GM12878 (cell line): Measurements from ENCODE around the gene CCSER2. TPM values are rescaled to one million over a fixed set of nuclear protein-coding genes. Genes with fewer than 3 reads are reported as not detected.

Experiments
- ATAC-seq: fragments of 200-7000 bp; cut with Tn5 transposase; 3 replicates; pipeline ENCODE4 v1.9.1; 2020; ENCODE audit warnings: mild to moderate bottlenecking, moderate library complexity
- BruUV-seq: library from RNA; stranded (reverse); fragments of 400-500 nt; replicated peaks from 2 replicates; lab custom pipeline; 2021; lab: Mats Ljungman, UMichigan
- CTCF ChIA-PET: fragments of 300-600 bp; sonication (Branson Sonifier 250); formaldehyde crosslinking; extraction: SDS; loops from one replicate; lab custom pipeline; 2021; ENCODE audit warnings: inconsistent platforms; lab: Yijun Ruan, JAX
- POLR2A ChIA-PET: fragments of 350-600 bp; formaldehyde crosslinking; extraction: SDS; loops from one replicate; lab custom pipeline; 2021; ENCODE audit warnings: inconsistent platforms; lab: Charles Lee
- RAD21 ChIA-PET: fragments of 300-600 bp; sonication (Branson Sonifier 250); formaldehyde crosslinking; loops from one replicate; lab custom pipeline; 2023; ENCODE audit warnings: antibody characterized with exemption; ENCODE audit not compliant: unreplicated experiment; lab: Charles Lee
- SMC1A ChIA-PET: fragments of 300-600 bp; sonication (Branson Sonifier 250); formaldehyde crosslinking; loops from one replicate; lab custom pipeline; 2023; ENCODE audit not compliant: unreplicated experiment, uncharacterized antibody; lab: Charles Lee
- DNase-seq: peaks from one replicate; pipeline ENCODE4 v3.0.0-alpha.2; 2011; ENCODE audit warnings: low read depth, low spot score
- FAIRE-seq: peaks from 3 replicates; lab custom pipeline; 2011; peaks lifted over from hg19 to GRCh38; lab: Jason Lieb, UNC
- H2AFZ ChIP-seq: 2 replicates; pipeline ENCODE4 v1.6.0; 2011; ENCODE audit warnings: low read depth, low read length, control low read depth; ENCODE audit not compliant: control insufficient read depth
- H3K27ac ChIP-seq: 2 replicates; pipeline ENCODE4 v1.5.1; 2011; ENCODE audit warnings: control low read depth; ENCODE audit not compliant: control insufficient read depth, insufficient read depth
- H3K27me3 ChIP-seq, 2 experiments: replicated peaks in 1 of 2; 2 replicates each; pipeline versions ENCODE4 v1.6.0 to v1.6.1; 2011; ENCODE audit warnings: low read length in 1 of 2; ENCODE audit not compliant: control insufficient read depth in 2 of 2, insufficient read depth in 2 of 2
- H3K36me3 ChIP-seq, 2 experiments: 2 replicates each; pipeline ENCODE4 v1.5.1; 2011; ENCODE audit warnings: low read length in 1 of 2; ENCODE audit not compliant: control insufficient read depth in 2 of 2, insufficient read depth in 2 of 2
- H3K4me1 ChIP-seq: 2 replicates; pipeline ENCODE4 v1.6.1; 2011; ENCODE audit warnings: mild to moderate bottlenecking, low read length, moderate library complexity, mixed read lengths; ENCODE audit not compliant: control insufficient read depth, insufficient read depth
- H3K4me2 ChIP-seq: 2 replicates; pipeline ENCODE4 v1.6.0; 2011; ENCODE audit warnings: control low read depth; ENCODE audit not compliant: control insufficient read depth, insufficient read depth
- H3K4me3 ChIP-seq: fragments of 200-600 bp; sonication (generic); 2 replicates; pipeline ENCODE4 v1.5.1; 2016
- H3K79me2 ChIP-seq: 2 replicates; pipeline ENCODE4 v1.6.0; 2011; ENCODE audit warnings: low read length; ENCODE audit not compliant: control insufficient read depth, insufficient read depth
- H3K9ac ChIP-seq: 2 replicates; pipeline ENCODE4 v1.8.0; 2011; ENCODE audit warnings: low read length, control low read depth, mixed read lengths; ENCODE audit not compliant: control insufficient read depth, insufficient read depth
- H3K9me3 ChIP-seq: replicated peaks from 3 replicates; pipeline ENCODE4 v1.5.1; 2011; ENCODE audit warnings: mild to moderate bottlenecking, low read length; ENCODE audit not compliant: control insufficient read depth, insufficient read depth
- H4K20me1 ChIP-seq: 2 replicates; pipeline ENCODE4 v1.6.0; 2011; ENCODE audit not compliant: control insufficient read depth, insufficient read depth
- BCLAF1 ChIP-seq: fragments of 450-650 bp; IDR thresholded peaks from 2 replicates; pipeline ENCODE4 v1.6.1; 2017; ENCODE audit warnings: antibody characterized with exemption, mild to moderate bottlenecking, moderate library complexity
- EGR1 ChIP-seq, 2 experiments: IDR thresholded peaks; 1 replicate in 1 of 2; 2 replicates in 1 of 2; pipeline ENCODE4 v1.6.1; 2011 to 2012; ENCODE audit warnings: low read depth in 2 of 2, low read length in 2 of 2, borderline replicate concordance in 1 of 2, mild to moderate bottlenecking in 1 of 2, moderate library complexity in 1 of 2
- WGBS: methylation state at CpG from one replicate; pipeline ENCODE4 v1.1.6; 2016; ENCODE audit warnings: low lambda C conversion rate; ENCODE audit not compliant: insufficient replicate concordance, insufficient coverage; ENCODE audit errors: missing lambda C conversion rate; 5-methylcytosine and 5-hydroxymethylcytosine counted together
- in situ Hi-C: fragments of 300-500 bp; cut with MboI; formaldehyde crosslinking; loops from 9 replicates; pipeline ENCODE4 v1.14.3; 2018; ENCODE audit warnings: mixed read lengths
- intact Hi-C: fragments of 100-400 bp; cut with micrococcal nuclease; formaldehyde crosslinking; loops from one replicate; pipeline ENCODE4 v1.14.2; 2022; ENCODE audit not compliant: unreplicated experiment
- polyA plus RNA-seq, 11 experiments: library from polyadenylated mRNA; depleted of rRNA in 4 of 11; unstranded in 6 of 11; stranded (reverse) in 5 of 11; fragments of >200 nt; fragmentation: Nextera tagmentation in 4 of 11; fragmentation: Illumina TruSeq in 1 of 11; extraction: Ambion mirVana in 4 of 11; extraction: Trizol in 1 of 11; gene quantifications; 1 replicate in 1 of 11; 2 replicates in 10 of 11; pipeline versions ENCODE4 v1.2.1 to v1.2.3, GENCODE V29; 2011 to 2016; ENCODE audit warnings: inconsistent platforms in 2 of 11, missing spikeins in 2 of 11, low read depth in 1 of 11
- total RNA-seq, 4 experiments: library from RNA; depleted of rRNA in 3 of 4; stranded (reverse); fragments of >200 nt in 3 of 4; fragmentation: Illumina TruSeq in 1 of 4; extraction: Trizol in 1 of 4; gene quantifications; 2 replicates each; pipeline versions ENCODE4 v1.2.1 to v1.2.3, GENCODE V29; 2013 to 2021

Gene CCSER2
- total and polyA plus RNA-seq, 10 of the 15 experiments (the other 5 are each of a cell fraction or from before 2014, with no cell fraction given) = 4.7 to 18.8 (median 13.2) TPM

- Histone ChIP-seq H4K20me1 (no peaks in the 10 kb centered on the region), H2AFZ (no peak overlapping the region)
- no peak for ATAC-seq
- 20% methylated on average over 6 of the region's 6 CpGs for WGBS
- no peak for TF ChIP-seq BCLAF1
- TF ChIP-seq, all 136 proteins: peak for 0
- POLR2A ChIA-PET = no interaction called here
- Histone ChIP-seq H3K27me3 (no peaks in the 10 kb centered on the region; a peak in 1 of 4 replicates), H3K9ac (no peak overlapping the region), H3K36me3 (no peaks in the 10 kb centered on the region), H3K4me3 (no peak overlapping the region), H3K79me2 (no peaks in the 10 kb centered on the region), H3K9me3 (no peaks in the 10 kb centered on the region), H3K4me1 (peaks cover 3% of the 10 kb centered on the region; the same call in 1 of the 2 replicates), H3K27ac (no peak overlapping the region), H3K4me2 (no peak overlapping the region)
- in situ Hi-C loops = no loop called here
- intact Hi-C loops = no loop called here
- DNase-seq (no peak), FAIRE-seq (no peak)
- CTCF ChIA-PET = interaction anchor here (0.9 kb wide), 1 partner anchor 14 kb away, joined by 3 read pairs; no protein-coding TSS in a partner anchor
- no TSS peak for BruUV-seq
- SMC1A ChIA-PET = interaction anchor here (0.7 kb wide), 1 partner anchor 1010 kb away, joined by 3 read pairs; no protein-coding TSS in a partner anchor
- RAD21 ChIA-PET = no interaction called here
Measured at GRCh38 chr10:84565881-84566582, 237.6 kb downstream of the CCSER2 start.

GRCh38 chr10:84567133-84567532, 238.7 kb downstream of the CCSER2 start:
- intact Hi-C loops = no loop called here
- no peaks in the 10 kb centered on the region for H3K9me3 ChIP-seq
- no peaks in the 10 kb centered on the region for H4K20me1 ChIP-seq
- peaks cover 3% of the 10 kb centered on the region; the same call in 1 of the 2 replicates for H3K4me1 ChIP-seq
- DNase-seq (no peak), FAIRE-seq (no peak), ATAC-seq (no peak)
- no peaks in the 10 kb centered on the region; a peak in 1 of 4 replicates for H3K27me3 ChIP-seq
- H3K4me2 ChIP-seq = no peak overlapping the region
- H3K79me2 ChIP-seq = no peaks in the 10 kb centered on the region
- CTCF ChIA-PET = interaction anchor here (0.8 kb wide), 1 partner anchor 394 kb away, joined by 3 read pairs; no protein-coding TSS in a partner anchor
- BruUV-seq = no TSS peak
- no peak overlapping the region for H3K27ac ChIP-seq
- RAD21 ChIA-PET = no interaction called here
- H3K9ac ChIP-seq = no peak overlapping the region
- H2AFZ ChIP-seq = no peak overlapping the region
- in situ Hi-C loops = no loop called here
- H3K4me3 ChIP-seq = no peak overlapping the region
- no peaks in the 10 kb centered on the region for H3K36me3 ChIP-seq
- POLR2A ChIA-PET = no interaction called here
- SMC1A ChIA-PET = no interaction called here
- 2% methylated on average over 2 of the region's 2 CpGs for WGBS
- no peak for TF ChIP-seq EGR1 (IDR thresholded peaks at IDR 0.05; ENCODE audit: borderline replicate concordance in 1 of 2, low read depth in 2 of 2, low read length in 2 of 2)

Other genes with a start within 250 kb of the CCSER2 start
- gene GHITM, start 189.1 kb upstream of the CCSER2 start, total RNA-seq (2014; rRNA removed) = 153 and 180 TPM in 2 replicates
- 153 and 157 TPM in 2 replicates for gene GHITM, start 189.1 kb upstream of the CCSER2 start, total RNA-seq (2014; rRNA removed; fragmentation: Illumina TruSeq; extraction: Trizol)
- 120 and 128 TPM in 2 replicates for gene GHITM, start 189.1 kb upstream of the CCSER2 start, total RNA-seq (2021)
- gene GHITM, start 189.1 kb upstream of the CCSER2 start, polyA plus RNA-seq (2011; rRNA removed) = 257 and 294 TPM in 2 replicates
- 147 and 190 TPM in 2 replicates for gene GHITM, start 189.1 kb upstream of the CCSER2 start, polyA plus RNA-seq (2014; fragmentation: Illumina TruSeq; extraction: Trizol)
- gene GHITM, start 189.1 kb upstream of the CCSER2 start, polyA plus RNA-seq (2014; fragmentation: Nextera tagmentation; extraction: Ambion mirVana) = 100 to 1,000 TPM; 366 to 501 TPM
- 146 and 162 TPM in 2 replicates for gene GHITM, start 189.1 kb upstream of the CCSER2 start, polyA plus RNA-seq (2014; rRNA removed)
- gene GHITM, start 189.1 kb upstream of the CCSER2 start, polyA plus RNA-seq (2016; fragmentation: Nextera tagmentation; extraction: Ambion mirVana) = 100 to 1,000 TPM; 295 to 299 TPM
- 1.2 and 2.0 TPM in 2 replicates for gene GPR15LG, start 154.8 kb upstream of the CCSER2 start, total RNA-seq (2014; rRNA removed)
- 1.1 and 1.4 TPM in 2 replicates for gene GPR15LG, start 154.8 kb upstream of the CCSER2 start, total RNA-seq (2014; rRNA removed; fragmentation: Illumina TruSeq; extraction: Trizol)
- 1.3 and 1.5 TPM in 2 replicates for gene GPR15LG, start 154.8 kb upstream of the CCSER2 start, total RNA-seq (2021)
- gene GPR15LG, start 154.8 kb upstream of the CCSER2 start, polyA plus RNA-seq (2011; rRNA removed) = 5.9 and 12.2 TPM in 2 replicates
- gene GPR15LG, start 154.8 kb upstream of the CCSER2 start, polyA plus RNA-seq (2014; fragmentation: Illumina TruSeq; extraction: Trizol) = 0.73 and 1.7 TPM in 2 replicates
- 1 to 10 TPM; 1.2 TPM for gene GPR15LG, start 154.8 kb upstream of the CCSER2 start, polyA plus RNA-seq (2014; fragmentation: Nextera tagmentation; extraction: Ambion mirVana)
- 0.80 and 1.5 TPM in 2 replicates for gene GPR15LG, start 154.8 kb upstream of the CCSER2 start, polyA plus RNA-seq (2014; rRNA removed)
- 1 to 10 TPM; 4.2 to 5.0 TPM for gene GPR15LG, start 154.8 kb upstream of the CCSER2 start, polyA plus RNA-seq (2016; fragmentation: Nextera tagmentation; extraction: Ambion mirVana)
- gene CDHR1, start 134.1 kb upstream of the CCSER2 start, total RNA-seq (2014; rRNA removed) = 0.17 and 0.27 TPM in 2 replicates
- 0.22 and 0.23 TPM in 2 replicates for gene CDHR1, start 134.1 kb upstream of the CCSER2 start, total RNA-seq (2014; rRNA removed; fragmentation: Illumina TruSeq; extraction: Trizol)
- gene CDHR1, start 134.1 kb upstream of the CCSER2 start, total RNA-seq (2021) = 0.41 and 0.82 TPM in 2 replicates
- 2.3 and 3.0 TPM in 2 replicates for gene CDHR1, start 134.1 kb upstream of the CCSER2 start, polyA plus RNA-seq (2011; rRNA removed)
- 0.48 and 0.71 TPM in 2 replicates for gene CDHR1, start 134.1 kb upstream of the CCSER2 start, polyA plus RNA-seq (2014; fragmentation: Illumina TruSeq; extraction: Trizol)
- gene CDHR1, start 134.1 kb upstream of the CCSER2 start, polyA plus RNA-seq (2014; fragmentation: Nextera tagmentation; extraction: Ambion mirVana) = under 1 TPM; 0.20 to 0.24 TPM
- 0.52 and 0.58 TPM in 2 replicates for gene CDHR1, start 134.1 kb upstream of the CCSER2 start, polyA plus RNA-seq (2014; rRNA removed)
- gene CDHR1, start 134.1 kb upstream of the CCSER2 start, polyA plus RNA-seq (2016; fragmentation: Nextera tagmentation; extraction: Ambion mirVana) = under 1 TPM; 0.28 to 0.40 TPM
- not detected in 2 replicates for gene LRIT2, start 103.0 kb upstream of the CCSER2 start, total RNA-seq (2014; rRNA removed)
- not detected in 2 replicates for gene LRIT2, start 103.0 kb upstream of the CCSER2 start, total RNA-seq (2014; rRNA removed; fragmentation: Illumina TruSeq; extraction: Trizol)
- gene LRIT2, start 103.0 kb upstream of the CCSER2 start, total RNA-seq (2021) = not detected in 2 replicates
- not detected in 2 replicates for gene LRIT2, start 103.0 kb upstream of the CCSER2 start, polyA plus RNA-seq (2011; rRNA removed)
- not detected in 2 replicates for gene LRIT2, start 103.0 kb upstream of the CCSER2 start, polyA plus RNA-seq (2014; fragmentation: Illumina TruSeq; extraction: Trizol)
- gene LRIT2, start 103.0 kb upstream of the CCSER2 start, polyA plus RNA-seq (2014; fragmentation: Nextera tagmentation; extraction: Ambion mirVana) = not detected
- gene LRIT2, start 103.0 kb upstream of the CCSER2 start, polyA plus RNA-seq (2014; rRNA removed) = not detected in 2 replicates
- not detected for gene LRIT2, start 103.0 kb upstream of the CCSER2 start, polyA plus RNA-seq (2016; fragmentation: Nextera tagmentation; extraction: Ambion mirVana)
- not detected in 2 replicates for gene LRIT1, start 87.0 kb upstream of the CCSER2 start, total RNA-seq (2014; rRNA removed)
- not detected in 2 replicates for gene LRIT1, start 87.0 kb upstream of the CCSER2 start, total RNA-seq (2014; rRNA removed; fragmentation: Illumina TruSeq; extraction: Trizol)
- not detected in 2 replicates for gene LRIT1, start 87.0 kb upstream of the CCSER2 start, total RNA-seq (2021)
- not detected in 2 replicates for gene LRIT1, start 87.0 kb upstream of the CCSER2 start, polyA plus RNA-seq (2011; rRNA removed)
- gene LRIT1, start 87.0 kb upstream of the CCSER2 start, polyA plus RNA-seq (2014; fragmentation: Illumina TruSeq; extraction: Trizol) = not detected in 2 replicates
- gene LRIT1, start 87.0 kb upstream of the CCSER2 start, polyA plus RNA-seq (2014; fragmentation: Nextera tagmentation; extraction: Ambion mirVana) = not detected
- not detected in 2 replicates for gene LRIT1, start 87.0 kb upstream of the CCSER2 start, polyA plus RNA-seq (2014; rRNA removed)
- gene LRIT1, start 87.0 kb upstream of the CCSER2 start, polyA plus RNA-seq (2016; fragmentation: Nextera tagmentation; extraction: Ambion mirVana) = not detected
- not detected in 2 replicates for gene RGR, start 83.5 kb upstream of the CCSER2 start, total RNA-seq (2014; rRNA removed)
- not detected in 2 replicates for gene RGR, start 83.5 kb upstream of the CCSER2 start, total RNA-seq (2014; rRNA removed; fragmentation: Illumina TruSeq; extraction: Trizol)
- not detected in 2 replicates for gene RGR, start 83.5 kb upstream of the CCSER2 start, total RNA-seq (2021)
- not detected in 2 replicates for gene RGR, start 83.5 kb upstream of the CCSER2 start, polyA plus RNA-seq (2011; rRNA removed)
- gene RGR, start 83.5 kb upstream of the CCSER2 start, polyA plus RNA-seq (2014; fragmentation: Illumina TruSeq; extraction: Trizol) = not detected in 2 replicates
- gene RGR, start 83.5 kb upstream of the CCSER2 start, polyA plus RNA-seq (2014; fragmentation: Nextera tagmentation; extraction: Ambion mirVana) = not detected
- not detected in 2 replicates for gene RGR, start 83.5 kb upstream of the CCSER2 start, polyA plus RNA-seq (2014; rRNA removed)
- not detected for gene RGR, start 83.5 kb upstream of the CCSER2 start, polyA plus RNA-seq (2016; fragmentation: Nextera tagmentation; extraction: Ambion mirVana)